ENCODE measurements around the gene FSTL3. TPM values are rescaled to one million over a fixed set of nuclear protein-coding genes. Genes with fewer than 3 reads are reported as not detected.

The FSTL3 gene
- total RNA-seq, 2 donors from 2014 or later: 72.4 to 236 TPM

DNA sequence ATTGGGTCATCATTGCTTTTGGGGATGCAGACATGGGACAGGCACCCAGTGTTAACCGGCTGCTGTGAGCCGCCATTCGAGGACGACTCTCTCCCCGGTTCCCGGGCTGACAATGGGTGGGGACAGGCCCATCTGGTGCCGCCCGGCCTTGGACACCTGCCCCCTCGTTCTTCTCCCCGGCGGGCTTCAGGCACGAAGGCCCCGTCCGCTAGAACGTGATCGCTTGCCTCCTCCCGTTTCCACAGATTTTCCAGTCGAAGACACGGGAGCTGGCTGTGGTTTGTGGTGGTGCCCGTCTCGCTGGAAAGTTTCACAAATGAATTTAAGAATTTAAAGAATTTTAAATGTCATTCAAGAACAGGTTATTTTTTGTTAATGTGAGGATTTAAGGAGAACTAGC, 34.6 kb downstream of the FSTL3 start:
- intact Hi-C loops (cut with DNase I): no loop called here
- peaks cover 0 to 10% of the 10 kb centered on the region in 2 donors for H3K27me3 ChIP-seq
- TF ChIP-seq POLR2A (IDR thresholded peaks at IDR 0.05): no peak
- no peak for TF ChIP-seq CTCF (IDR thresholded peaks at IDR 0.05)
- no peak for ATAC-seq
- no peak overlapping the region for H3K4me3 ChIP-seq
- no peak overlapping the region for H3K27ac ChIP-seq
- 66 to 67% methylated on average over 15 to 20 of the region's 21 CpGs for WGBS, 2 donors
- H3K9me3 ChIP-seq: peaks cover 0 to 6% (median 0%) of the 10 kb centered on the region in 3 donors
- no peaks in the 10 kb centered on the region for H3K36me3 ChIP-seq (replicated peaks in 1 of 2; ENCODE audit: insufficient read depth in 1 of 2, low read depth in 2 of 2)
- DNase-seq: no peak
- peaks cover 17% of the 10 kb centered on the region for H3K4me1 ChIP-seq

GRCh38 chr19:711254-711653, 35.1 kb downstream of the FSTL3 start:
- WGBS, 2 donors: 68 to 69% methylated on average over 8 of the region's 8 CpGs
- Histone ChIP-seq H3K27me3 (peaks cover 0 to 10% of the 10 kb centered on the region in 2 donors), H3K9me3 (peaks cover 0 to 6% (median 0%) of the 10 kb centered on the region in 3 donors), H3K4me1 (peaks cover 17% of the 10 kb centered on the region), H3K36me3 (replicated peaks in 1 of 2; ENCODE audit: insufficient read depth in 1 of 2, low read depth in 2 of 2) (no peaks in the 10 kb centered on the region), H3K27ac (no peak overlapping the region), H3K4me3 (no peak overlapping the region)
- ATAC-seq (no peak), DNase-seq (no peak)
- TF ChIP-seq POLR2A (IDR thresholded peaks at IDR 0.05) (no peak), CTCF (IDR thresholded peaks at IDR 0.05) (no peak)
- intact Hi-C loops (cut with DNase I): no loop called here

DNA sequence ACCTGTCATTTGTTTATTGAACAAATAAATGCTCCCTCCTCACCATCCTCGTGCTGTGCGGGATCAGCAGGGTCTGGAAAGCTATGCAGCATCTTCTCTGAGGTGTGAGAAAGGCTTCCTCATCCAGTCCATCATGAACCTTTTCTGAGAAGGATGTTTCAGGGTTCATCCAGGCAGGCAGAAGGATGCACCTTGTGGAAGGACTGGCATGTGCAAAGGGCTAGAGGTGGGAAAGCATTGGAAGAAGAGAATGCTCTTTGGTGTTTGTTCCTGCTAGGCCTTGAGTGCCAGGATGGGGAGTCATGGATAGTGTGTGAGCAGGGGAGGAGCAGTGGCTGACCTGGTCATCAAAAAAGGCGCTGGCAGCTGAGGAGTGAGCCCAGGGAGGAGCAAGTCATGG, 39.2 kb downstream of the FSTL3 start:
- H3K4me3 ChIP-seq: no peak overlapping the region
- intact Hi-C loops (cut with DNase I): no loop called here
- H3K36me3 ChIP-seq (replicated peaks in 1 of 2; ENCODE audit: insufficient read depth in 1 of 2, low read depth in 2 of 2): no peaks in the 10 kb centered on the region
- 87 to 98% methylated on average over 3 of the region's 3 CpGs for WGBS, 2 donors
- H3K9me3 ChIP-seq: peaks cover 0 to 6% (median 0%) of the 10 kb centered on the region in 3 donors
- peaks cover 11% of the 10 kb centered on the region for H3K4me1 ChIP-seq
- TF ChIP-seq POLR2A (IDR thresholded peaks at IDR 0.05): no peak
- TF ChIP-seq CTCF (IDR thresholded peaks at IDR 0.05): no peak
- DNase-seq: no peak
- H3K27me3 ChIP-seq: no peaks in the 10 kb centered on the region
- no peak for ATAC-seq
- H3K27ac ChIP-seq: no peak overlapping the region

- ATAC-seq: no peak
- Histone ChIP-seq H3K27ac (peak overlapping the region in 1 of 4 donors; percentile 21), H3K27me3 (no peaks in the 10 kb centered on the region), H3K4me3 (no peak overlapping the region), H3K36me3 (replicated peaks in 1 of 2; ENCODE audit: insufficient read depth in 1 of 2, low read depth in 2 of 2) (no peaks in the 10 kb centered on the region), H3K4me1 (peaks cover 11% of the 10 kb centered on the region), H3K9me3 (peaks cover 0 to 6% (median 0%) of the 10 kb centered on the region in 3 donors)
- DNase-seq: no peak
- intact Hi-C loops (cut with DNase I): no loop called here
- no peak for TF ChIP-seq POLR2A (IDR thresholded peaks at IDR 0.05)
- TF ChIP-seq CTCF (IDR thresholded peaks at IDR 0.05): no peak
- 54 to 59% methylated on average over 20 of the region's 23 CpGs for WGBS, 2 donors
Measured at GRCh38 chr19:718251-718951, 42.2 kb downstream of the FSTL3 start.
